NCI-H1105 (cell line): ENCODE data around the gene CBX1.
"Not testable (repeated sequence)": the region's sequence is repeated elsewhere in the genome, so short reads cannot be mapped to it uniquely, and the experiment has no call there.

Experiments used
- DNase-seq: peaks from one replicate; lab custom pipeline; 2025; lab: John Stamatoyannopoulos, UW

CBX1 gene

GRCh38 chr17:48072811-48073210 is 28.5 kb downstream of the CBX1 start:
- not testable (repeated sequence) for DNase-seq

- no peak for DNase-seq
Measured at GRCh38 chr17:48071654-48072053, 29.6 kb downstream of the CBX1 start.

GRCh38 chr17:48070195-48070594 is 31.1 kb downstream of the CBX1 start:
- no peak for DNase-seq

- DNase-seq = no peak
Measured at GRCh38 chr17:48068491-48068961, 32.8 kb downstream of the CBX1 start.

GRCh38 chr17:48067808-48068207 is 33.5 kb downstream of the CBX1 start:
- not testable (repeated sequence) for DNase-seq

GRCh38 chr17:48067245-48067644 is 34.0 kb downstream of the CBX1 start:
- DNase-seq = no peak

GRCh38 chr17:48066656-48067055 is 34.6 kb downstream of the CBX1 start:
- no peak for DNase-seq

- DNase-seq = no peak
Measured at GRCh38 chr17:48066192-48066591, 35.1 kb downstream of the CBX1 start.

- no peak for DNase-seq
Measured at GRCh38 chr17:48064638-48065037, 36.6 kb downstream of the CBX1 start.

- DNase-seq = no peak
Measured at GRCh38 chr17:48062273-48062672, 39.0 kb downstream of the CBX1 start.

- DNase-seq = no peak
Measured at GRCh38 chr17:48060249-48060648, 41.0 kb downstream of the CBX1 start.

- DNase-seq = no peak
Measured at GRCh38 chr17:48059125-48059668, 42.1 kb downstream of the CBX1 start.

GRCh38 chr17:48058393-48059124 is 42.7 kb downstream of the CBX1 start:
- no peak for DNase-seq

- DNase-seq = no peak
Measured at GRCh38 chr17:48057626-48058025, 43.7 kb downstream of the CBX1 start.

- DNase-seq = no peak
Measured at GRCh38 chr17:48056879-48057278, 44.4 kb downstream of the CBX1 start.

GRCh38 chr17:48056246-48056745 is 45.0 kb downstream of the CBX1 start:
- no peak for DNase-seq

- DNase-seq = no peak
Measured at GRCh38 chr17:48055531-48056245, 45.6 kb downstream of the CBX1 start.

GRCh38 chr17:48054238-48055185 is 46.8 kb downstream of the CBX1 start:
- DNase-seq = peak; percentile 60

- no peak for DNase-seq
Measured at GRCh38 chr17:48053758-48054237, 47.5 kb downstream of the CBX1 start.

GRCh38 chr17:48052956-48053757 is 48.1 kb downstream of the CBX1 start:
- peak; percentile 64 for DNase-seq
